IPS DF 4.7 (cell line): Measurements from ENCODE around the gene SPEN.
"Not testable (repeated sequence)": the region's sequence is repeated elsewhere in the genome, so short reads cannot be mapped to it uniquely, and the experiment has no call there.

Experiments used
- DNase-seq: peaks from one replicate; pipeline ENCODE4 v3.0.0-alpha.2; 2013; ENCODE audit warnings: low spot score; ENCODE audit errors: extremely low read depth

The SPEN gene

DNA sequence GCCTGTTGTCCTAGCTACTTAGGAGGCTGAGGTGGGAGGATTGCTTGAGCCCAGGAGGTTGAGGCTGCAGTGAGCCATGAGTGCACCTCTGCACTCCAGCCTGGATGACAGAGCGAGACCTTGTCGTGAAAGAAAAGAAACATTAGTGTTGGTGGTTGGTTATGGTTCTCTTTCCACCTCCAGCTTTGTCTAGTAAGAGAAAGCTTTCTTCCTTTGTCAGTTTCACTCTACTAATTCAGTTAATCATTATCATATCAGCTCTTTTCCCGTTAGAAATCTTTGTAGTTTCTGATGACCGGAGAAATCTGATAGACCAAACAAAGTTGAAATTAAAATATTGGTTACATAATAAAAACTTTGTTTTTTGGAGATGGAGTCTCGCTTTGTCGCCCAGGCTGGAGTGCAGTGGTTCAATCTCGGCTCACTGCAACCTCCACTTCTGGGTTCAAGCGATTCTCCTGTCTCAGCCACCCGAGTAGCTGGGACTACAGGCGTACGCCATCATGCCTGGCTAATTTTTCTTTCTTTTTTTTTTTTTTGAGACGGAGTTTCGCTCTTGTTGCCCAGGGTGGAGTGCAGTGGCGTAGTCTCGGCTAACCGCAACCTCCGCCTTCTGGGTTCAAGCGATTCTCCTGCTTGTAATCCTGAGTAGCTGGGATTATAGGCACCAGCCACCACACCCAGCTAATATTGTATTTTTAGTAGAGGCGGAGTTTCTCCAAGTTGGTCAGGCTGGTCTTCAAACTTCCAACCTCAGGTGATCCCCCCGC is 49.5 kb downstream of the SPEN start:
- DNase-seq = not testable (repeated sequence)

DNA sequence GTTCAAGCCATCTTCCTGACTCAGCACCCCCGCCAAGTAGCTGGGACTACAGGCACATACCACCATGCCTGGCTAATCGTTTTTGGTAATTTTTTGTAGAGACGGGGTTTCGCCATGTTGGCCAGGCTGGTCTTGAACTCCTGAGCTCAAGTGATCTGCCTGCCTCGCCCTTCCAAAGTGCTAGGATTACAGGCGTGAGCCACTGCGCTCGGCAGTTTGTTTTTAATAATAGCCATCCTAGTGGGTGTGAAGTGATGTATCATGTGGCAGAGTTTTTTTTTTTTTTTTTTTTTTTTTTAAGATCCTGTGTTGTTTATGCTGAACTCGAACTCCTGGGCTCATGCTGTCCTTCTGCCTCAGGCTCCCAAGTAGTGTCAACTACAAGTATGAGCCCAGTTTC is 51.8 kb downstream of the SPEN start:
- no peak for DNase-seq

DNA sequence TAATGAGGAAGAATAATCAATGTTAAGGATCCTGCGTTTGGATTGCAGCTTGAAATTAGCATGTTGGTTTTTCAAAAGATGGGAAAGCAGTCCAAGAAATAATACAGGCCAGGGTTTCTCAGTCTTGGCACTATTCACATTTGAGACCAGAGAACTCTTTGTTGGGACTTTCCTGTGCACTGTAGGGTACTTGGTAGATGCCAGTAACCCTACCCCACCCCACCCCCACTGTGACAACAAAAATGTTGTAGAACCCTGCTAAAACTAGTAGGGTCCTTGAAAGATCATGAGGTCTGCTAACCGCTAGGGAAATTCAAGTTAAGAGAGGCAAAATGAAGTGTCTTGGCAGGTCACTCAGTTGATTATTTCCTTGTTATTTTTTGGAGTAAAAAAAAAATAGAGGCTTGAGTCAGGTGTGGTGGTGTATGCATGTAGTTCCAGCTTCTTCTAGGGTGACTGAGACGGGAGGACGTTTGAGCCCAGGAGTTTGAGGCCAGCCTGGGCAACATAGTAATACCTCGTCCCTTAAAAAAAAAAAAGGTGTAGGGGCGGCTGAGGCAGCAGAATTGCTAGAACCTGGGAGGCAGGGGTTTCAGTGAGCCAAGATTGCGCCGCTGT is 53.3 kb downstream of the SPEN start:
- no peak for DNase-seq

DNA sequence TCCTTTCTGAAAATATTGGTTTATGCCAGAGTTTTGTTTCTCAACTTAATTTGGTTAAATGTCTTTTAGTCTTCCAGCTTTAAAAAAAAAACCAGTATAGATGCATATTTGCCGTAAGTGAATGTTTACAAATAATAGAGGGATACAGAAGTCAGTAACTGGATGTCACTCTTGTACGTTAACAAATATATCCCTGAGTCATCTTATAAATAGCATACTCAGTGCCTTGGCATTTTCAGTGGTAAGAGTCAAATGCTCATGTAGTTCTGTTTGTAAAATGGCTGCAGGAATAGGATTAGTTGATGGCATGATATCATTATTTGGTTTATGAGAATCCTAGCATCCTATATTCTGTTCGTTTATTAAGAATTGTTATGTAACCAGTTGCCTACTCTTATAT is 55.4 kb downstream of the SPEN start:
- no peak for DNase-seq

DNA sequence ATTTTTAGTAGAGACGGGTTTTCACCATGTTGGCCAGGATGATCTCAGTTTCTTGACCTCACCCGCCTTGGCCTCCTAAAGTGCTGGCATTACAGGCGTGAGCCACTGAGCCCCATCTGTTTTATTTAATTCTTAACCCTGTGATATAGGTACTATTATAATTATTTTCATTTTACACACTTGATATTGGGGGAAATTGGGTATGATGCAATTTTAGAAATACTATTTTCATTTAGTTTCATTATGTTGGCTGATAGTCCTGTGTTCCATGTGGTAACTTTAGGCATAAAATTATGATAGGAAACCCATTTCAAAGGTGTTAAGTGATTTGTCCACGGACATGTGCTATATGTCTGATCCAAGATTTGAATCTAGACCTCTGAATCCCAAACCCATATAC is 61.1 kb downstream of the SPEN start:
- no peak for DNase-seq

DNA sequence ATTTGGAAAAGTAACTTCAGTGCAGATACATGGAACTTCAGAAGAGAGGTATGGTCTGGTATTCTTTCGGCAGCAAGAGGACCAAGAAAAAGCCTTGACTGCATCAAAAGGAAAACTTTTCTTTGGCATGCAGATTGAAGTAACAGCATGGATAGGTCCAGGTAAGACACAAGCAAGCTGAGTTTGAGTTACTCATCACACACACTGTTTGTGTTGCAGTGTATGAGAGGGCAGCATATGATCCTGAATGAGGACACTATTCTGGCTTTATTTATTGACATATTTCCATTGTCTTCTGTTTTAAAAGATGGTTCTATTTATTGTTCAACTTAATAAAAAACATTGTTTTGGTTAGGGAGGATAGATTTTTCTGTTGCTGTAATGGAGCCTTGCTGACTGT is 63.6 kb downstream of the SPEN start:
- no peak for DNase-seq

DNA sequence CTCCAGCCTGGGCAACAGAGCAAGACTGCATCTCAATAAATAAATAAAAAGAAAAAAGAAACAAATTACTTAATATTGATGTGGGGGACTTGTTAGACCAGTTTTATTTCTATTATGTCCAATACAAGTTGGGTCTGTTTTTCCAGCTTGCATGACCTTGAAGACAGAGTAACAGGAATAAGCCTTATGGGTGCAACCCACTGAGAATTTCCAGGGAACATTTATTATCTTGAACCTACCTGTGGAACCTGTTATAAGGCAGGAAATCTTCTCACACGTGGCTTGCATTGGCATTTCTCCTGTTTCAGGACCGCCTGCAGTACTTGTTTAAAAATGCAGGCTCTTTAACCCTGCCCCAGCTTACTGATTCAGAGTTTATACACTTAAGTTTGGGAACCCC is 64.4 kb downstream of the SPEN start:
- no peak for DNase-seq

DNA sequence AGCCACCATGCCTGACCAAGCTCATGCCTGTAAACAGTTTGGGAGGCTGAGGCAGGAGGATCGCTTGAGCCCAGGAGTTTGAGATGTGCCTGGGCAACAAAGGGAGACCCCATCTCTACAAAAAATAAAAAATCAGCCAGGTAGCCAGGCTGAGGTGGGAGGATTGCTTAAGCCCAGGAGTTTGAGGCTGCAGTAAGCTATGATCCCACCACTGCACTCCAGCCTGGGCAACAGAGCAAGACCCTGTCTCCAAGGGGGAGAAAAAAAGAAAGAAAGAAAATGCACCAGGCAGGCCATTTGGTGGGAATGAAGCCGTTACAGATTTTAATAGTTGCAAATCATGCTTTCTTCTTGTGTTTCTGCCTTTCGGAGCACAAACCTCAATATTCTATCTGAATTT is 66.1 kb downstream of the SPEN start:
- DNase-seq = not testable (repeated sequence)

DNA sequence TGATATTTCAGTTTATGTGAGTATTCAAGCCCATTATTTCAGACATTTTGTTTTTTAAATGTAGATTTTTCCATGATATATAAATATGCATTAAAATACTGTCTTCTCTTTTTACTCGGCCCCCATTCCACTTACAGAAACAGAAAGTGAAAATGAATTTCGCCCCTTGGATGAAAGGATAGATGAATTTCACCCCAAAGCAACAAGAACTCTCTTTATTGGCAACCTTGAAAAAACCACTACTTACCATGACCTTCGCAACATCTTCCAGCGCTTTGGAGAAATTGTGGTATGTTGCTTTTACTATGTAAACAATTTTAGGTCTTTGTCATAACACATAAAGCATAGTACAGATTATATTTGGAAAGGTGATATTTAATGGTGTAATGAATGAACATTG is 68.5 kb downstream of the SPEN start:
- DNase-seq = no peak

DNA sequence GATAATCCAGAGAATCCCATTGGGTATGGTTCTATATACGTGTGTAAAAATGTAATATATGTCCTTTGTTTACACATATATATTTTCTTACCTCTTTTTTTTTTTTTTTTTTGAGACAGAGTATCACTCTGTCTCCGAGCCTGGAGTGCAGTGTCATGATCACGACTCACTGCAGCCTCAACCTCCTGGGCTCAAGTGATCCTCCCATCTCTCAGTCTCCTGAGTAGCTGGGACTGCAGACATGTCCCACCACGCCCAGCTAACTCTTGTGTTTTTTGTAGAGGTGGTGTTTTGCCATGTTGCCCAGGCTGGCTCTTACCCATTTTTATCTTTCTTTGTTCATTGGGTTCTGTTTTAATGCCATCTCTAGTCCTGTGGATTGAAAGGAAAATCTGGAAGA is 68.9 kb downstream of the SPEN start:
- no peak for DNase-seq

DNA sequence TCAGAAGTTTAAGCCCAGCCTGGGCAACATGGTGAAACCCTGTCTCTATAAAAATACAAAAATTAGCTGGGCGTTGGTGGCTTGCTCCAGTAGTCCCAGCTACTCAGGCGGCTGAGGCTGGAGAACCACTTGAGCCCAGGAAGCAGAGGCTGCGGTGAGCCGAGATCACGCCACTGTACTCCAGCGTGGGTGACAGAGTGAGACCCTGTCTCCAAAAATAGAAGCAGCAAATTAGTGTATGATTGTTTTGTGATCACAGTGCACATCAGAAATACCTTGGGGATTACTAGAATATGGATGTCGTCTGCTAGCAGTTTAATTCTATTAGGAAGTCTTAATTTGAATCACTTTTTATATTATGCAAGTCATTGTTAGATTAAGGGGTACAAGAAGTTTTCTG is 69.4 kb downstream of the SPEN start:
- DNase-seq = no peak

DNA sequence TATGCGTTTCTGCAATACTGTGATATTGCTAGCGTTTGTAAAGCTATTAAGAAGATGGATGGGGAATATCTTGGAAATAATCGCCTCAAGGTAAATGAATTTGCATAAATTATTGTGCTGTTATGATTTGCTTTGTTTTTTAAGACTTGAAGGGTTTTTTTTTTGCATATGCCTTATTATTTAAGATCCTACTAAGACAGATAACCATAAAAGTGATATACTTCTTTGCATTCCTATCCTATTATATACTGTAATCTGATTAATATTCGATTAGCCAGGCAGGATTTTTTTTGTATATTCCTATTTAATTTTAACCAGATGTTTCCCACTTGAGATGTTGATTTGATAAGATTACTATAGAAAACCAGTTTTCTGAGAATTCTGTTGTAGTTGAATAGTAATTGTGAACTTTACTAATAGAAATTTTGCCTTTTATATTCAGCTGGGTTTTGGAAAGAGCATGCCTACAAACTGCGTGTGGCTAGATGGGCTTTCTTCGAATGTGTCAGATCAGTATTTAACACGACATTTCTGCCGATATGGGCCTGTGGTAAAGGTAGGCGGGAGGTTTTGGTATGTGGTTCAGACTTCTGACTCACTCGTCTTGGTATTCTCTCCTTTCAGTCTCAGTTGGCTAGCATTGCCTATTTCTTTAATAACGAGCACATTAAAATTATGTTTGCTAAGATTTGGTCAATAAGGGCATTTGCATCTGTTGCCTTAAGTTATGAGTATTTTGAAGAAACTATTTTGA is 71.6 kb downstream of the SPEN start:
- no peak for DNase-seq

DNA sequence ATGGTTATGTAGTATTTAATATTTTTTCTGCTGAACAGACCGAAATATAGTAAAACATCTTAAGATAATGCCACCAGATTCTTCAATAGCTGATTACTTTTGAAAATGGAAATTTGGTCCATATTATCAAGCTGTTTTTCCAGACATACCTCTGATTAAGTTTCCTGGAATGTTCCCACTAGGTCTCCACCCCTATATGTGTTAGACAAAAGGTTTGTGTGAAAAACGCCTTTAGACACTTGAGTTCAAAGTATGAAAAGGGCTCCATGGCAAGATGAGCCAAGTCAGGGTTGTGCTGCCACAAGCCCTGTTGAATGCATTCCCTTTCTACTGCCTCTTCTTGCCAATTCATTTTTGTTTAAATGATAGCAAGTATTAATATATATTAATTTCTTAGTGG is 75.7 kb downstream of the SPEN start:
- DNase-seq = no peak

DNA sequence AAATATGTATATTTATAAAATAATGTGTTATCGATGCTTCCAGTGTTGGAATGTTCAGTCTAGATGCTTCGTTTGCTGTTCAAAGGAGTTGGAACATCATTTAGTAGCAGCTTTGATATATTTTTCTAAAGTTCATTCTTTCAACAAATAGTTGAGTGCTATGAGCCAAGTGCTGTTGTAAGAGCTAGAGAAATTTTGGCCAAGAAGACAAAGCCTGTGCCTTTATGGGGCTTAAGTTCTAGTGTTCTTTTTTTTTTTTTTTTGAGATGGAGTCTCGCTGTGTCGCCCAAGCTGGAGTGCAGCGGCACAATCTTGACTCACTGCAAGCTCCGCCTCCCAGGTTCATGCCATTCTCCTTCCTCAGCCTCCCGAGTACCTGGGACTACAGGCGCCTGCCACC is 78.9 kb downstream of the SPEN start:
- DNase-seq = not testable (repeated sequence)

DNA sequence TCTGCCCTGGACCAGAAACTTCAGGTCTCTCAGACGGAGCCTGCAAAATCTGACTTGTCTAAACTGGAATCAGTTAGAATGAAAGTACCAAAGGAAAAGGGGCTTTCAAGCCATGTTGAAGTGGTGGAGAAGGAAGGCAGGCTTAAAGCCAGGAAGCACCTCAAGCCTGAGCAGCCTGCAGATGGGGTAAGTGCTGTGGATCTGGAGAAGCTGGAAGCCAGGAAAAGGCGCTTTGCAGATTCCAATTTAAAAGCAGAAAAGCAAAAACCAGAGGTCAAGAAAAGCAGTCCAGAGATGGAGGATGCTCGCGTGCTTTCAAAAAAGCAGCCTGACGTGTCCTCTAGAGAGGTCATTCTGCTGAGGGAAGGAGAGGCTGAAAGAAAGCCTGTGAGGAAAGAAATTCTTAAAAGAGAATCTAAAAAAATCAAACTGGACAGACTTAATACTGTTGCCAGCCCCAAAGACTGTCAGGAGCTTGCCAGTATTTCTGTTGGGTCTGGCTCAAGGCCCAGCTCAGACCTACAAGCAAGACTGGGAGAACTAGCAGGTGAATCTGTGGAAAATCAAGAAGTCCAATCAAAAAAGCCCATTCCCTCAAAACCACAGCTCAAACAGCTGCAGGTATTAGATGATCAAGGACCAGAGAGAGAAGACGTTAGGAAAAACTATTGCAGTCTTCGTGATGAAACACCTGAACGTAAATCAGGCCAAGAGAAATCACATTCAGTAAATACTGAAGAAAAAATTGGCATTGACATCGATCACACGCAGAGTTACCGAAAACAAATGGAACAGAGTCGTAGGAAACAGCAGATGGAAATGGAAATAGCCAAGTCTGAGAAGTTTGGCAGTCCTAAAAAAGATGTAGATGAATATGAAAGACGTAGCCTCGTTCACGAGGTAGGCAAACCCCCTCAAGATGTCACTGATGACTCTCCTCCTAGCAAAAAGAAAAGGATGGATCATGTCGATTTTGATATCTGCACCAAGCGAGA is 81.8 kb downstream of the SPEN start:
- no peak for DNase-seq

DNA sequence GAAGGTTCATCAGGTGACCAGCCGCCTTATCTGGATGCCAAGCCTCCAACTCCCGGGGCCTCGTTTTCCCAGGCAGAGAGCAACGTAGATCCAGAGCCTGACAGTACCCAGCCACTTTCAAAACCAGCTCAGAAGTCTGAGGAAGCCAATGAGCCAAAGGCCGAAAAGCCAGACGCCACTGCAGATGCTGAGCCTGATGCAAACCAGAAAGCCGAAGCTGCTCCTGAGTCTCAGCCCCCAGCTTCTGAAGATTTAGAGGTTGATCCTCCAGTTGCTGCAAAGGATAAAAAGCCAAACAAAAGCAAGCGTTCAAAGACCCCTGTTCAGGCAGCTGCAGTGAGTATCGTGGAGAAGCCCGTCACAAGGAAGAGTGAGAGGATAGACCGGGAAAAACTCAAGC is 83.9 kb downstream of the SPEN start:
- no peak for DNase-seq

DNA sequence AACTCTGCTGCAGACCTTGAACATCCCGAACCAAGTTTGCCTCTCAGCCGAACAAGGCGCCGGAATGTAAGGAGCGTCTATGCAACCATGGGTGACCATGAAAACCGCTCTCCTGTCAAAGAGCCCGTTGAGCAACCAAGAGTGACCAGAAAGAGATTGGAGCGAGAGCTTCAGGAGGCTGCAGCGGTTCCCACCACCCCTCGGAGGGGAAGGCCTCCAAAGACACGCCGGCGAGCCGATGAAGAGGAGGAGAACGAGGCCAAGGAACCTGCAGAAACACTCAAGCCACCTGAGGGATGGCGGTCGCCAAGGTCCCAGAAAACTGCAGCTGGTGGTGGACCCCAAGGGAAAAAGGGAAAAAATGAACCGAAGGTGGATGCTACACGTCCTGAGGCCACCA is 84.4 kb downstream of the SPEN start:
- no peak for DNase-seq

DNA sequence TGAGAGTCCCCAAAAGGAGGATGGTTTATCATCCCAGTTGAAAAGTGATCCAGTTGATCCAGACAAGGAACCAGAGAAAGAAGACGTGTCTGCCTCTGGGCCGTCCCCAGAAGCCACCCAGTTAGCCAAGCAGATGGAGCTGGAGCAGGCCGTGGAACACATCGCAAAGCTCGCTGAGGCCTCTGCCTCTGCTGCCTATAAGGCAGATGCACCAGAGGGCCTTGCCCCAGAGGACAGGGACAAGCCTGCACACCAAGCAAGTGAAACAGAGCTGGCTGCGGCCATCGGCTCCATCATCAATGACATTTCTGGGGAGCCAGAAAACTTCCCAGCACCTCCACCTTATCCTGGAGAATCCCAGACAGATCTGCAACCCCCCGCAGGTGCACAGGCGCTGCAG is 85.1 kb downstream of the SPEN start:
- DNase-seq = no peak

DNA sequence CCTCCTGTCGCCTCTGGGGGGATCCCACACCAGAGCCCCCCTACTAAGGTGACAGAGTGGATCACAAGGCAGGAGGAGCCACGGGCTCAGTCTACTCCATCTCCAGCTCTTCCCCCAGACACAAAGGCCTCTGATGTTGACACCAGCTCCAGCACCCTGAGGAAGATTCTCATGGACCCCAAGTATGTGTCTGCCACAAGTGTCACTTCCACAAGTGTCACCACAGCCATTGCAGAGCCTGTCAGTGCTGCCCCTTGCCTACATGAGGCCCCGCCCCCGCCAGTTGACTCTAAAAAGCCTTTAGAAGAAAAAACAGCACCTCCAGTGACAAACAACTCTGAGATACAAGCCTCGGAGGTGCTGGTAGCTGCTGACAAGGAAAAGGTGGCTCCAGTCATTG is 86.2 kb downstream of the SPEN start:
- no peak for DNase-seq

DNA sequence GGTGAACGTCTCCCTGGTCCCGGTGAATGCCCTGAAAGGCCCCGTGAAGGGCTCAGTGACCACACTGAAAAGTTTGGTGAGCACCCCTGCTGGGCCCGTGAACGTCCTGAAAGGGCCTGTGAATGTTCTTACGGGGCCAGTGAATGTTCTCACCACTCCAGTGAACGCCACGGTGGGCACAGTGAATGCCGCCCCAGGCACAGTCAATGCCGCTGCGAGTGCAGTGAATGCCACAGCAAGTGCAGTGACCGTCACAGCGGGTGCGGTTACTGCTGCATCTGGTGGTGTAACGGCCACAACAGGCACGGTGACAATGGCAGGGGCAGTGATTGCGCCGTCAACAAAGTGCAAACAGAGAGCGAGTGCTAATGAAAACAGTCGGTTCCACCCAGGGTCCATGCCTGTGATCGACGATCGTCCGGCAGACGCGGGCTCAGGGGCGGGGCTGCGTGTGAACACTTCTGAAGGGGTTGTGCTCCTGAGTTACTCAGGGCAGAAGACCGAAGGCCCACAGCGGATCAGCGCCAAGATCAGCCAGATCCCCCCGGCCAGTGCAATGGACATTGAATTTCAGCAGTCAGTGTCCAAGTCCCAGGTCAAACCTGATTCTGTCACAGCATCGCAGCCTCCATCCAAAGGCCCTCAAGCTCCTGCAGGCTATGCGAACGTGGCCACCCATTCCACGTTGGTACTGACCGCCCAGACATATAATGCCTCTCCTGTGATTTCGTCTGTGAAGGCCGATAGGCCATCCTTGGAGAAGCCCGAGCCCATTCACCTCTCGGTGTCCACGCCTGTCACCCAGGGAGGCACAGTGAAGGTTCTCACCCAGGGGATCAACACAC is 86.9 kb downstream of the SPEN start:
- no peak for DNase-seq
